Esophagus (tissue), 2 donors: ENCODE results near the gene HS1BP3. TPM values are rescaled to one million over a fixed set of nuclear protein-coding genes. Genes with fewer than 3 reads are reported as not detected.
A peak's percentile ranks its signal among the peaks of the same experiment; 100 is the strongest.

Source experiments
- H3K27ac ChIP-seq, 2 donors: one replicate each; pipeline ENCODE4 v1.5.1; 2013; ENCODE audit warnings: low read depth in 2 of 2, mild to moderate bottlenecking in 2 of 2, inconsistent platforms in 1 of 2, low read length in 1 of 2, moderate library complexity in 1 of 2
- H3K27me3 ChIP-seq, 2 donors: one replicate each; pipeline ENCODE4 v1.6.1; 2013; ENCODE audit warnings: low read length in 2 of 2, control low read depth in 1 of 2, mild to moderate bottlenecking in 1 of 2; ENCODE audit not compliant: insufficient read depth in 2 of 2, control insufficient read depth in 1 of 2
- H3K36me3 ChIP-seq, 2 donors: one replicate each; pipeline ENCODE4 v1.6.1; 2013; ENCODE audit warnings: low read length in 1 of 2; ENCODE audit not compliant: control insufficient read depth in 2 of 2, insufficient read depth in 2 of 2
- H3K4me1 ChIP-seq, 2 donors: one replicate each; pipeline ENCODE4 v1.6.1; 2013; ENCODE audit warnings: low read length in 1 of 2; ENCODE audit not compliant: control insufficient read depth in 2 of 2, insufficient read depth in 2 of 2
- H3K4me3 ChIP-seq, 2 donors: one replicate each; pipeline ENCODE4 v1.5.1; 2013; ENCODE audit warnings: low read length in 2 of 2, mild to moderate bottlenecking in 2 of 2, low read depth in 1 of 2, moderate library complexity in 1 of 2
- H3K9me3 ChIP-seq, 2 donors: one replicate each; pipeline ENCODE4 v1.6.1; 2013; ENCODE audit warnings: mild to moderate bottlenecking in 2 of 2, low read depth in 1 of 2, low read length in 1 of 2, moderate library complexity in 1 of 2; ENCODE audit not compliant: control insufficient read depth in 2 of 2, insufficient read depth in 1 of 2
- WGBS, 2 donors: extraction: QIAGEN DNeasy Blood & Tissue Kit; methylation state at CpG; one replicate each; pipeline ENCODE4 v1.1.7; 2013; 5-methylcytosine and 5-hydroxymethylcytosine counted together
- polyA plus RNA-seq, 2 donors: library from polyadenylated mRNA; stranded (reverse); fragments of 200-250 nt; gene quantifications; one replicate each; pipeline ENCODE4 v1.2.3, GENCODE V29; 2013
- donor health status: healthy with polysubstance abuse.
- donor health status: Bipolar disorder and iron deficiency.

Gene HS1BP3
- polyA plus RNA-seq, 2 donors = 12.2 to 13.4 TPM

DNA sequence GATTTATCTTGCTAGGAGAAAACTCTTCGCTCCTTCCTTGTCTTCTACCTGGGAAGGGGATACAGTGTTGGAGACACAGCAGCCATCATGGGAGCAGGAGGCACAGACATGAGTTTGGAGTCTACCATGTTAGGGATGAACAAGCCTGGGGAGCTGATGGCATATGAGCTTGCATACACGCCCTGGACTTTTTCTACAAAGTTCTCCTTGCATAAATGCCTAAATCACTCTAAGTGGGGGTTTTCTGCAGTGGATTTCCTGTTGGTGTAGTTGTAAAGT, 3.6 kb upstream of the HS1BP3 start:
- Histone ChIP-seq H3K9me3 (no peaks in the 10 kb centered on the region), H3K4me3 (no peak overlapping the region), H3K4me1 (peaks cover 7 to 14% of the 10 kb centered on the region in 2 donors), H3K36me3 (no peaks in the 10 kb centered on the region), H3K27ac (no peak overlapping the region), H3K27me3 (no peaks in the 10 kb centered on the region)
- 92 to 93% methylated on average over 2 of the region's 2 CpGs for WGBS, 2 donors

DNA sequence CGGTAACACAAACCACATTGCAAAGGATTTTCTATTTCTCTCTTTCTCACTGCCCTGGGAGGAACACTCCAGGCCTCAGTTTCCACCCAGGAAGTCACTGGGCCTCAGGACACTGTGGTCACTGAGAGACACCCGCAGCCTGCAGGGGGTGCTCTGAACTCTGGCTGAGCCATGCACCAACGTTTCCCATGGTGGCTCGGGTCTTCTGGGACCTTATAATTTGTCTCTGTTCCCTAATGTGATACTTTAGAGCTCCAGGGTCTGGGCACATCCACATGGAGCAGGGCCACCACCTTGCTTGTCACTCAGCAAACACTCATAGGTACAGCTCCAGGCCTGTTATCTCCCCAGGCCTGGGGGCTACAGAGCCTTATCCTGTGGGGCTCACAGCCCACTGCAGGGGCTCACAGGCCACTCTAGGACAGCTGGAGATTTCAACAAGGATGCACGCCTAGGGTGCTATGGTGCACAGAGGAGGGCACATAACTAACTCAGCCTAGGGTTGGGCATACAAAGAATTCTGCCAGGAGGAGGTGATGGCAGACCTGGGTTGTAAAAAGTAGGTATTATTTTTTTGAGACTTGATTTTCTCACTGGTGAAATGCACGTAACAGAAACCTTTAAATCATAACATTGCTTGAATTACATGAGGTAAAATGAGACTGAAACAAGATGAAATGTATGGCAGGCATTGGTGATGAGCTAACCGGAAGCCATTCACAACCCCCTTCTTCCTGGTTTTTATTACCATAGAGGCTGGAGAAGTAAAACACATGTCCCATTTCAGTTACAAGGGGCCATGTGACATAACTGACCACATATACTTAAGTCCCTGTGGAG, 3.0 kb upstream of the HS1BP3 start:
- Histone ChIP-seq H3K4me3 (no peak overlapping the region), H3K36me3 (no peaks in the 10 kb centered on the region), H3K27me3 (no peaks in the 10 kb centered on the region), H3K4me1 (peaks cover 10 to 15% of the 10 kb centered on the region in 2 donors), H3K9me3 (no peaks in the 10 kb centered on the region), H3K27ac (no peak overlapping the region)
- WGBS, 2 donors = 88 to 89% methylated on average over 7 of the region's 7 CpGs

DNA sequence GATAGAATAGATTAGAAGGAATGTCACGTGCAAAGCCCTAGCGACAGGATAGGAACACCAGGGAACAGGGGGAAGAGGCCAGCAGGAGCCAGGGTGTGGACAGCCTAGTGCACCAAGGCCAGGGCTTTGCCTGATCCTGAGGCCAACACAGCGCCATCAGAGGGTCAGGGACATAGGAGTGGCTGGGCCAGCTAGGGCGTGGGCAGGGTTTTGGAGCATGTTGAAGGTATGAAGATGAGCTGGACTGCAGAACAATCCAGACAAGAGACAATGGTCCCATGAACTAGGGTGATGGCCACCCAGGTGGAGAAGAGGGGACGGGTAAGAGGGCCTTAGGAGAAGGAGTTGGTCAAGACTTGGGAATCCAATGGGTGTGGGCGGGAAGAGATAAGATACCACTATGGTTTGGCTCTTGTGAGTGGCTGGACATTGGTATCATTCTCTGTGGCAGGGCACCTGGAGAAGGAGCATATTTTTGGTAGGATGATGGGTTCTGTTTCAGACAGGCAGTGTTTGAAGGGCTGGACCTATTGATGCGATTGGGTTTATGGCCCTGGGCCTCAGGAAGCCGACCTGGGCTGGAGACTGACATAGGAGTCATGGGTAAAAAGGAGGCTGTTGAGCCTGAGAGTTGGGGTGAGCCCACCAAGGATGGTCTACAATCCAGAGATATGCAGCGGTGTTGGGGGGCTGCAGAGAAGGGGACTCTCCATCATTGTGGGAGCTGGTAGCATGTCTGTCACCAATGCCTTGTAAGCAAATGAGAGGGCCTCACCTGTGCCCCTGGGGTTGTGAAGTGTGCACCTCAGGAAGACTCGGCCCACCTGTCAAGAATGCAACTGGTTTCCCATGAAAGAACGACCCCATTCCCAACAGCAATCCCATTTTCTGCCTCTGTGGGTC, 2.0 kb upstream of the HS1BP3 start:
- Histone ChIP-seq H3K4me1 (peaks cover 16 to 20% of the 10 kb centered on the region in 2 donors), H3K4me3 (no peak overlapping the region), H3K27ac (no peak overlapping the region), H3K36me3 (no peaks in the 10 kb centered on the region), H3K9me3 (no peaks in the 10 kb centered on the region), H3K27me3 (no peaks in the 10 kb centered on the region)
- WGBS, 2 donors = 95 to 97% methylated on average over 11 of the region's 11 CpGs

DNA sequence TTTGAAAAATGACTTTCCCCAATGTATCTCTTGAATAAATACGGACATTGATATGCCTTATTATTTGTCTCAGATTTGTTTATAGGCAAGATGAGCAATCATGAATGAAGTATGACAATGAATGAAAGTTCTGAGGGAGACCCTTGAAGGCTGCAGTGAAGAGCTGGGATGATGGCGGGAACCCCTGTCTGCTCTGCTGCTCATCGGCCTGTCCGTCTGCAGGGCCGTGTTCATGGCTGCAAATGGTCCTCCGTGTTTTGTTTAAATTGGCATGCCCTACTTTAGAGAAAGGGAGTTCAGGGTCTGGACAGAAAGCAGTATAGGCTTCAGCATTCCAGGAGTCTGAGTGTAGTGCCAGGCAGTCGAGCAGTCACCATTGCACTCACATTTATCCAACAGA, 1.2 kb upstream of the HS1BP3 start:
- H3K4me1 ChIP-seq = peaks cover 18 to 20% of the 10 kb centered on the region in 2 donors
- no peak overlapping the region for H3K27ac ChIP-seq
- 88 to 92% methylated on average over 7 of the region's 7 CpGs for WGBS, 2 donors
- no peak overlapping the region for H3K4me3 ChIP-seq
- no peaks in the 10 kb centered on the region for H3K9me3 ChIP-seq
- no peaks in the 10 kb centered on the region for H3K27me3 ChIP-seq
- no peaks in the 10 kb centered on the region for H3K36me3 ChIP-seq

DNA sequence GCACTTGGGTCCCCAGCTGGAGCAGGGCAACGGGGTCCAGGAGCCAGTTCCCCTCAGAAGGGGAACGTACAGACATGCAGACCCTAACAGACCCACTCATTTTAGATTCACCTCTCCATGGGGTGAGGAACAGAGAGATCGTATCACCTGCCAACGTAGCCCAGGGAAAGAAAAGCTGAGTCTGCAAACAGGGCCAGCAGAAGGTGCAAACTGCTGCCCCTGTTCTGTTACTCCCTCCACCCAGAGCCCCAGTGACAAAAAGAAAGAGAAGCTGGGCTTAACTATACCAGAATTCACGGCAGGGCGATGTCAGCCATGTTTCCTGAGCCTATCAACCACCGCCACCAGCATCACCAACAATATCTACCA, 817 bp upstream of the HS1BP3 start:
- H3K27ac ChIP-seq = peak overlapping the region; percentile 90 to 92
- no peaks in the 10 kb centered on the region for H3K9me3 ChIP-seq
- H3K27me3 ChIP-seq = no peaks in the 10 kb centered on the region
- no peaks in the 10 kb centered on the region for H3K36me3 ChIP-seq
- peak overlapping the region in 1 of 2 donors; percentile 33 for H3K4me3 ChIP-seq
- 74 to 76% methylated on average over 7 of the region's 7 CpGs for WGBS, 2 donors
- peaks cover 18 to 20% of the 10 kb centered on the region in 2 donors for H3K4me1 ChIP-seq

DNA sequence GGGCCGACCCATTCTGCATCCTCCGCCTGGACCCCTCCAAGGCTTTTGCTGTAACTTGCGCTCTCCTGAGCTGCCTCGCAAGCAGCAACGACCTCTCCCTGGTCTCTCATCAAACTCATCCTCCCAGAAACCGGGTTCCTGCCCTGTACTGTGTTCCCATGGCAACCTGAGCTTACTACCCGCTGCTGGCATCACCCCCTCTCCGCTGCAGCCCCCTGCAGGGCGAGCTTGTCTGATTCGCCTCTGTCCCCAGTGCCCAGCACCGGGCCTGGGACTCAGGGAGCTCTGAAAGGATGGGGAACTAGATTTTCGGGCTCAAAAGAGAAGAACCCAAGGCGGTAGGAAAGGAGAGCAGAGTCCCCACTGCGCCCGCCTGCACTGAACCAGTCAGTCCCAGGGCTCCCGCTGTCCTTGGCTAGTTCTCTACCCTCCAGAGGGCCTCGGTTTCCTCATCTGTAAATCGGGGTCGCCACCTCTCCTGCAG, 463 bp downstream of the HS1BP3 start:
- H3K27me3 ChIP-seq = no peaks in the 10 kb centered on the region
- no peaks in the 10 kb centered on the region for H3K9me3 ChIP-seq
- peaks cover 0 to 5% of the 10 kb centered on the region in 2 donors for H3K36me3 ChIP-seq
- WGBS, 2 donors = 7 to 9% methylated on average over 19 of the region's 19 CpGs
- peak overlapping the region; percentile 89 to 94 for H3K27ac ChIP-seq
- H3K4me1 ChIP-seq = peaks cover 18 to 24% of the 10 kb centered on the region in 2 donors
- peak overlapping the region; percentile 83 to 90 for H3K4me3 ChIP-seq

DNA sequence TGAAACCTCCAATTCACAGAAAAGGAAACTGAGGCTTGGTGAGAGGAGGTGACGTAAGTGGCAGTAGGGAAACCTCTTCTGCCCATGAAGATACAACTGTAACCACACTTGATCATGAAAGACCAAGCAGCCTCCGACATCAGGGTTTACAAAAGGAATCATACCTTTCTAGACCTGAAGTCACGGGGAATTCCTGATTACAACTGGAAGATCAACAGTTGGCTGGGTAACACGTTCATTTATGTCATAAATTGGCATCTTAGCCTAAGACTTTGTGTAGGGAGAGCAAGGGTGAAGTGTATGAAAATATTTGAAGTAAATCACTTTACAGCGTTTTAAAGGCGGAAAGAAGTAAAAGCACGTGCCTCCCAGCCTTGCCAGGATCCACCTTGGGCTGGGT, 922 bp downstream of the HS1BP3 start:
- H3K4me1 ChIP-seq = peaks cover 18 to 24% of the 10 kb centered on the region in 2 donors
- H3K36me3 ChIP-seq = peaks cover 0 to 9% of the 10 kb centered on the region in 2 donors
- H3K9me3 ChIP-seq = no peaks in the 10 kb centered on the region
- H3K4me3 ChIP-seq = peak overlapping the region; percentile 83 to 90
- 42% methylated on average over 7 of the region's 7 CpGs for WGBS, 2 donors
- no peaks in the 10 kb centered on the region for H3K27me3 ChIP-seq
- peak overlapping the region; percentile 89 to 94 for H3K27ac ChIP-seq

DNA sequence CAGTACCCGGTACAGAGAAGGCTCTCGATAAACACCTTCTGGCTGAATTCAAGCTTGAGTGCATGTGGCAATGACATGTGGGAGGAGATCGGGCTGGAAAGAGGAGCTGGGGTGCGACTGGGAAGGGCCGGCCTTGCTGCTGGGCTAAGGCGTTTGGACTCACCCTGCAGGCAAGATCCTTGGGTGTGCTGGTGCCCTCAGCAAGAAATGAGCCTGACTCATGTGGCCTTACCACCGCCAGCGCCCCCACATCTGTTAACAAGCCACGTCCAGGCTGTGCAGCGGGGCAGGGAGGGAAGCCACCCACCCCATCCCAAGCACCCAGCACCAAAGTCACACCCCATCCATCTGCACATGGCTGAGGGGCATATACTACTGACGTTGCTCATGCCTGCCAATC, 1.3 kb downstream of the HS1BP3 start:
- Histone ChIP-seq H3K27me3 (no peaks in the 10 kb centered on the region), H3K27ac (peak overlapping the region; percentile 17 to 94), H3K36me3 (peaks cover 0 to 13% of the 10 kb centered on the region in 2 donors), H3K9me3 (no peaks in the 10 kb centered on the region), H3K4me1 (peaks cover 18 to 24% of the 10 kb centered on the region in 2 donors), H3K4me3 (no peak overlapping the region)
- WGBS, 2 donors = 53 to 64% methylated on average over 11 of the region's 11 CpGs

DNA sequence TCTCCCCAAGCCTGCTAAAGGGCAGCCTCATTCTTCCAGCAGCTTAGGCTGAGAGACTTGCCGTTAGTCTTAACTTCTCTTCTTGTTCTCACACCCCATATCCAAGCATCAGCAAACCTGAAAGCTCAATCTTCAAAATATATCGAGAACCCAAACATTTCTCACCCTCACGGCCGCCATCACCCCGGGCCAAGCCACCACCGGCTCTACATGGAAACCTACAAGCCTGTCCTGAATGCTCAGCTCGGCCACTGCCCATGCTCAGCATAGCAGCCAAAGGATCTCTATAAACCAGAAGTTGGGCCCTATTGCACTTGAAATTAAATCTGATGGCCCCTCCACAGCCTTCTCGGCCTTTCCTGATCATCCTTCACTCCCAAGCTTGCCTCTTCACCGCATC, 2.1 kb downstream of the HS1BP3 start:
- WGBS, 2 donors = 92 to 93% methylated on average over 9 of the region's 9 CpGs
- H3K27ac ChIP-seq = peak overlapping the region in 1 of 2 donors; percentile 60

More for the DNA sequence above, 2.1 kb downstream of the HS1BP3 start:
- H3K9me3 ChIP-seq = no peaks in the 10 kb centered on the region
- peaks cover 18 to 24% of the 10 kb centered on the region in 2 donors for H3K4me1 ChIP-seq
- peaks cover 0 to 13% of the 10 kb centered on the region in 2 donors for H3K36me3 ChIP-seq
- H3K4me3 ChIP-seq = no peak overlapping the region
- H3K27me3 ChIP-seq = no peaks in the 10 kb centered on the region
